ENCODE results near the gene RAX. TPM values are rescaled to one million over a fixed set of nuclear protein-coding genes. Genes with fewer than 3 reads are reported as not detected.

The RAX gene
- total and polyA plus RNA-seq, 4 donors, result 0.02 TPM; not detected in 3

DNA sequence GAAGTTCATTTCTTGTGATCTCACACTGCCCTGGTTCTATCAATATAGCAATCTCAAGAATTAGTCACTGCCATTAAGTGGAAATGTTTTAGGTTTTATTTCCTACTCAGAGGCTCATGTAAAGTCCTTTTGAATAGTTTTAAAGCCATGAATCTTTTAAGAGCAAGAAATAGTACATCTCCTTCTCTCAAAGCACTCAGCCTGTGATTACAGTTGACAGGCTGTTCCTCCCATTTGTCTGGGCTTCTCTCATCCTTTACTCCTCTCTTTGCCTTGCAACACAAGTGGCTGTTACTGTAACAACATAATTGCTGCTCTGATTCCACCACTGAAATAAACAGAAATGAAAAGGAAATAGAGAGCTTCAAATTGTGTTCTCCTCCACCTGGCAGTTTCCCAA is 34.9 kb downstream of the RAX start:
- TF ChIP-seq, protein P1, sequence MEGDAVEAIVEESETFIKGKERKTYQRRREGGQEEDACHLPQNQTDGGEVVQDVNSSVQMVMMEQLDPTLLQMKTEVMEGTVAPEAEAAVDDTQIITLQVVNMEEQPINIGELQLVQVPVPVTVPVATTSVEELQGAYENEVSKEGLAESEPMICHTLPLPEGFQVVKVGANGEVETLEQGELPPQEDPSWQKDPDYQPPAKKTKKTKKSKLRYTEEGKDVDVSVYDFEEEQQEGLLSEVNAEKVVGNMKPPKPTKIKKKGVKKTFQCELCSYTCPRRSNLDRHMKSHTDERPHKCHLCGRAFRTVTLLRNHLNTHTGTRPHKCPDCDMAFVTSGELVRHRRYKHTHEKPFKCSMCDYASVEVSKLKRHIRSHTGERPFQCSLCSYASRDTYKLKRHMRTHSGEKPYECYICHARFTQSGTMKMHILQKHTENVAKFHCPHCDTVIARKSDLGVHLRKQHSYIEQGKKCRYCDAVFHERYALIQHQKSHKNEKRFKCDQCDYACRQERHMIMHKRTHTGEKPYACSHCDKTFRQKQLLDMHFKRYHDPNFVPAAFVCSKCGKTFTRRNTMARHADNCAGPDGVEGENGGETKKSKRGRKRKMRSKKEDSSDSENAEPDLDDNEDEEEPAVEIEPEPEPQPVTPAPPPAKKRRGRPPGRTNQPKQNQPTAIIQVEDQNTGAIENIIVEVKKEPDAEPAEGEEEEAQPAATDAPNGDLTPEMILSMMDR (IDR thresholded peaks at IDR 0.05; ENCODE audit: control extremely low read depth, extremely low read depth), result no peak
- H3K9me3 ChIP-seq (ENCODE audit: control insufficient read depth in 4 of 4, insufficient read depth in 3 of 4, low read length in 3 of 4), result peaks cover 0 to 5% (median 0%) of the 10 kb centered on the region in 4 donors
- no peak overlapping the region for H3K9ac ChIP-seq (ENCODE audit: insufficient read depth in 1 of 2, low read length in 2 of 2)
- no peaks in the 10 kb centered on the region for H3K27me3 ChIP-seq (ENCODE audit: control insufficient read depth in 3 of 3, insufficient read depth in 3 of 3, low read length in 2 of 3)
- peak in 1 of 3 donors; percentile 15 for DNase-seq
- H3K27ac ChIP-seq (ENCODE audit: low read depth in 1 of 2, low read length in 1 of 2), result no peak overlapping the region
- no peak overlapping the region for H3K4me3 ChIP-seq
- ATAC-seq (ENCODE audit: insufficient read depth, low FRiP score), result no peak
- no peaks in the 10 kb centered on the region for H3K4me1 ChIP-seq (ENCODE audit: control insufficient read depth in 5 of 5, insufficient read depth in 5 of 5, low read length in 5 of 5)
- no peaks in the 10 kb centered on the region for H3K36me3 ChIP-seq (ENCODE audit: control insufficient read depth in 4 of 4, insufficient read depth in 4 of 4, low read length in 4 of 4)

GRCh38 chr18:59233017-59233410 is 40.2 kb downstream of the RAX start:
- Histone ChIP-seq H3K27me3 (ENCODE audit: control insufficient read depth in 3 of 3, insufficient read depth in 3 of 3, low read length in 2 of 3) (peaks cover 0 to 5% (median 2%) of the 10 kb centered on the region in 3 donors), H3K27ac (ENCODE audit: low read depth in 1 of 2, low read length in 1 of 2) (no peak overlapping the region), H3K9ac (ENCODE audit: insufficient read depth in 1 of 2, low read length in 2 of 2) (no peak overlapping the region), H3K4me1 (ENCODE audit: control insufficient read depth in 5 of 5, insufficient read depth in 5 of 5, low read length in 5 of 5) (no peaks in the 10 kb centered on the region), H3K9me3 (ENCODE audit: control insufficient read depth in 4 of 4, insufficient read depth in 3 of 4, low read length in 3 of 4) (no peaks in the 10 kb centered on the region), H3K36me3 (ENCODE audit: control insufficient read depth in 4 of 4, insufficient read depth in 4 of 4, low read length in 4 of 4) (no peaks in the 10 kb centered on the region), H3K4me3 (no peak overlapping the region)
- DNase-seq, result no peak
- no peak for ATAC-seq (ENCODE audit: insufficient read depth, low FRiP score)
- 85 to 91% methylated on average over 6 of the region's 6 CpGs for WGBS, 2 donors
- TF ChIP-seq, protein P1 (IDR thresholded peaks at IDR 0.05; ENCODE audit: control extremely low read depth, extremely low read depth), result no peak

DNA sequence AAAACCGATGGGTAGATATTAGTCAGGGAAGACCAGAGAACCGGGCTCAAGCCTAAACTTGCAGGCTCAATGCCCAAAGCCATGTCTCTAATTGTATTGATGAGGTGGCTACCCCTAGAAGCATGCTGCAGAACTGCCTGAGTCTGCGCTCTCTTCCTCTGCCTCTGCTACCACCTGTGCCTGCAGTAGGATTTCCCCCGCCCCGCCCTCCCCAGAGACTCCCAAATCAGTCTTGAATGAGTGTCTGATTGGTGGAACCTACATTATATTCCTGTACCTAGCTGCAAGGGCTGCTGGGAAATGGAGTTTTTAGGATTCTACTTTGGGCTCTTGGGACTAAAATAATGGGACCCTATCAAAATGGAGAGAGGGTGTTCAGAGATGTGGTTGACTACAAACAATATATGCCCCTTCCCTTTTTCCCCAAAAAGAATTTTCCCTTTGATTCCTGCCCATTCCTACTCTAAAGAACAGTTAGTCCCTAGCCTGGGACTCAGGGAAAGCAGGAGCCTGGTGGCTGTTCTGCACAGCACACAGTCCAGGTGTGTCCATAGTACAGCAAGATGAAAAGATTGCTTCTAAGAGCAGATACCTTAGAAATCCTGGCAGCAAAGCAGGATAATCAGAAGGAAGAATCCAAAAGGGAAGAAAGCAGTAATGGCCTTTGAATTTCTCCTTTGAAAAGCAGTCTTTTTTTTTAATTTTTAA is 40.8 kb downstream of the RAX start:
- WGBS, 2 donors, result 79 to 82% methylated on average over 5 of the region's 5 CpGs
- TF ChIP-seq, protein P1 (IDR thresholded peaks at IDR 0.05; ENCODE audit: control extremely low read depth, extremely low read depth), result no peak
- ATAC-seq (ENCODE audit: insufficient read depth, low FRiP score), result no peak

DNA sequence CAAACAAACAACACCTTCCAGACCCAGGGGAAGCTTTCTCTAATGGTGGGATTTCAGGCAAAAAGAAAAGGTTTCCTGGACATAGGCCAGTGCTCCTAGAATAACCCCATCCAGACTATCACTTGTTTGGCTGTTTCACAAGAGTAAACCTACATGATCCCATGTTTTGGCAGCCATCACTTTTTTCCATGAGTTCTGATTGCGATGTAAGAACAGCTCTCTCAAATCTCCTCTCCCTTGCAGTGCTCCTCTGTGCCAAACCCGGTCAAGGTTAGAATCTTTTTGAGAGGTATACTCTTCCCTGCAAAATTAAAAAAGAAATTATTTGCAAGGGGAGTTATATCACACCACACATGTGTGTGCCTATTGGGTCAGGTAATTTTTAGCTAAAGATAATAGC is 41.4 kb downstream of the RAX start:
- DNase-seq (peak in 1 of 3 donors; percentile 23), ATAC-seq (ENCODE audit: insufficient read depth, low FRiP score) (no peak)
- no peak overlapping the region for H3K9ac ChIP-seq (ENCODE audit: insufficient read depth in 1 of 2, low read length in 2 of 2)
- no peaks in the 10 kb centered on the region for H3K36me3 ChIP-seq (ENCODE audit: control insufficient read depth in 4 of 4, insufficient read depth in 4 of 4, low read length in 4 of 4)
- TF ChIP-seq, protein P1 (IDR thresholded peaks at IDR 0.05; ENCODE audit: control extremely low read depth, extremely low read depth), result no peak
- H3K4me3 ChIP-seq, result no peak overlapping the region
- H3K27ac ChIP-seq (ENCODE audit: low read depth in 1 of 2, low read length in 1 of 2), result no peak overlapping the region
- 81 to 93% methylated on average over 2 of the region's 2 CpGs for WGBS, 2 donors
- H3K27me3 ChIP-seq (ENCODE audit: control insufficient read depth in 3 of 3, insufficient read depth in 3 of 3, low read length in 2 of 3), result peaks cover 0 to 5% (median 2%) of the 10 kb centered on the region in 3 donors
- H3K4me1 ChIP-seq (ENCODE audit: control insufficient read depth in 5 of 5, insufficient read depth in 5 of 5, low read length in 5 of 5), result no peaks in the 10 kb centered on the region
- no peaks in the 10 kb centered on the region for H3K9me3 ChIP-seq (ENCODE audit: control insufficient read depth in 4 of 4, insufficient read depth in 3 of 4, low read length in 3 of 4)

More for the DNA sequence above, 40.8 kb downstream of the RAX start:
- H3K27me3 ChIP-seq (ENCODE audit: control insufficient read depth in 3 of 3, insufficient read depth in 3 of 3, low read length in 2 of 3), result peaks cover 0 to 5% (median 2%) of the 10 kb centered on the region in 3 donors
- no peaks in the 10 kb centered on the region for H3K9me3 ChIP-seq (ENCODE audit: control insufficient read depth in 4 of 4, insufficient read depth in 3 of 4, low read length in 3 of 4)
- no peaks in the 10 kb centered on the region for H3K4me1 ChIP-seq (ENCODE audit: control insufficient read depth in 5 of 5, insufficient read depth in 5 of 5, low read length in 5 of 5)
- no peak overlapping the region for H3K9ac ChIP-seq (ENCODE audit: insufficient read depth in 1 of 2, low read length in 2 of 2)
- DNase-seq, result no peak
- H3K4me3 ChIP-seq, result no peak overlapping the region
- no peak overlapping the region for H3K27ac ChIP-seq (ENCODE audit: low read depth in 1 of 2, low read length in 1 of 2)
- H3K36me3 ChIP-seq (ENCODE audit: control insufficient read depth in 4 of 4, insufficient read depth in 4 of 4, low read length in 4 of 4), result no peaks in the 10 kb centered on the region
